ENCODE results near the gene BTN3A1.
"Not testable (repeated sequence)": the region's sequence is repeated elsewhere in the genome, so short reads cannot be mapped to it uniquely, and the experiment has no call there.

BTN3A1 gene

GRCh38 chr6:26415036-26415614, 13.1 kb downstream of the BTN3A1 start:
- no peak for DNase-seq (ENCODE audit: low read depth)

- no peak for DNase-seq (ENCODE audit: low read depth)
Observed at GRCh38 chr6:26415791-26416190, 13.7 kb downstream of the BTN3A1 start.

- DNase-seq (ENCODE audit: low read depth): no peak
Observed at GRCh38 chr6:26416288-26416687, 14.2 kb downstream of the BTN3A1 start.

- DNase-seq (ENCODE audit: low read depth): not testable (repeated sequence)
Observed at GRCh38 chr6:26418077-26418476, 16.0 kb downstream of the BTN3A1 start.

- not testable (repeated sequence) for DNase-seq (ENCODE audit: low read depth)
Observed at GRCh38 chr6:26418795-26419194, 16.7 kb downstream of the BTN3A1 start.

- DNase-seq (ENCODE audit: low read depth): no peak
Observed at GRCh38 chr6:26420688-26421171, 18.7 kb downstream of the BTN3A1 start.

GRCh38 chr6:26421259-26422144, 19.4 kb downstream of the BTN3A1 start:
- DNase-seq (ENCODE audit: low read depth): peak; percentile 79

- DNase-seq (ENCODE audit: low read depth): no peak
Observed at GRCh38 chr6:26422329-26422728, 20.3 kb downstream of the BTN3A1 start.

- DNase-seq (ENCODE audit: low read depth): no peak
Observed at GRCh38 chr6:26426691-26427450, 24.8 kb downstream of the BTN3A1 start.

- DNase-seq (ENCODE audit: low read depth): no peak
Observed at GRCh38 chr6:26427451-26427809, 25.4 kb downstream of the BTN3A1 start.

- no peak for DNase-seq (ENCODE audit: low read depth)
Observed at GRCh38 chr6:26428206-26428605, 26.1 kb downstream of the BTN3A1 start.

GRCh38 chr6:26430787-26431186, 28.7 kb downstream of the BTN3A1 start:
- DNase-seq (ENCODE audit: low read depth): no peak

- peak; percentile 34 for DNase-seq (ENCODE audit: low read depth)
Observed at GRCh38 chr6:26431258-26432172, 29.4 kb downstream of the BTN3A1 start.

- peak; percentile 43 for DNase-seq (ENCODE audit: low read depth)
Observed at GRCh38 chr6:26432627-26433201, 30.6 kb downstream of the BTN3A1 start.

- DNase-seq (ENCODE audit: low read depth): not testable (repeated sequence)
Observed at GRCh38 chr6:26433680-26434079, 31.6 kb downstream of the BTN3A1 start.

- no peak for DNase-seq (ENCODE audit: low read depth)
Observed at GRCh38 chr6:26436018-26436417, 33.9 kb downstream of the BTN3A1 start.

- DNase-seq (ENCODE audit: low read depth): no peak
Observed at GRCh38 chr6:26437550-26437949, 35.5 kb downstream of the BTN3A1 start.

- no peak for DNase-seq (ENCODE audit: low read depth)
Observed at GRCh38 chr6:26438000-26438399, 35.9 kb downstream of the BTN3A1 start.

- DNase-seq (ENCODE audit: low read depth): no peak
Observed at GRCh38 chr6:26439151-26440125, 37.4 kb downstream of the BTN3A1 start.

- no peak for DNase-seq (ENCODE audit: low read depth)
Observed at GRCh38 chr6:26440977-26441358, 38.9 kb downstream of the BTN3A1 start.
